Uterus (tissue), 4 donors: ENCODE data around the gene HADH. TPM values are rescaled to one million over a fixed set of nuclear protein-coding genes. Genes with fewer than 3 reads are reported as not detected.

Experiments used
- DNase-seq, 2 donors: peaks; one replicate each; pipeline ENCODE4 v3.0.0-alpha.2; 2019 to 2020
- H3K27ac ChIP-seq, 2 donors: fragments of 200-600 bp; sonication (generic); 1 replicate in 1 of 2; 2 replicates in 1 of 2; pipeline ENCODE4 v1.5.1; 2016 to 2018
- H3K27me3 ChIP-seq, 2 donors: fragments of 200-600 bp; sonication (generic); one replicate each; pipeline ENCODE4 v1.5.1; 2018 to 2019; ENCODE audit warnings: control low read depth in 1 of 2
- H3K36me3 ChIP-seq, 2 donors: fragments of 200-600 bp; sonication (generic); one replicate each; pipeline ENCODE4 v1.5.1; 2019; ENCODE audit warnings: control low read depth in 1 of 2
- H3K4me1 ChIP-seq, 2 donors: fragments of 200-600 bp; sonication (generic); one replicate each; pipeline ENCODE4 v1.5.1; 2018 to 2019; ENCODE audit warnings: control low read depth in 1 of 2
- H3K4me3 ChIP-seq, 2 donors: fragments of 200-600 bp; sonication (generic); 1 replicate in 1 of 2; 2 replicates in 1 of 2; pipeline ENCODE4 v1.5.1; 2018 to 2019; ENCODE audit warnings: mild to moderate bottlenecking in 1 of 2
- H3K9me3 ChIP-seq, 2 donors: fragments of 200-600 bp; sonication (generic); one replicate each; pipeline ENCODE4 v1.5.1; 2019; ENCODE audit warnings: control low read depth in 1 of 2
- POLR2A ChIP-seq, 2 donors: fragments of 450-650 bp; IDR thresholded peaks; one replicate each; pipeline ENCODE4 v1.6.1; 2016; ENCODE audit warnings: antibody characterized with exemption in 2 of 2, mild to moderate bottlenecking in 1 of 2, moderate library complexity in 1 of 2
- intact Hi-C: fragments of 100-400 bp; cut with DNase I; formaldehyde crosslinking; loops from one replicate; pipeline ENCODE4 v1.15.1; 2023; ENCODE audit warnings: low total_unique reads
- total RNA-seq, 4 donors: library from RNA; depleted of rRNA in 3 of 4; stranded (reverse); fragments of >200 nt in 3 of 4; gene quantifications; one replicate each; pipeline versions ENCODE4 v1.1.0 to v1.2.4, GENCODE V29; 2014 to 2023
- TF ChIP-seq, protein P1 (sequence below), 4 experiments: fragments of 200-600 bp in 2 of 4; fragments of 450-650 bp in 2 of 4; sonication (generic) in 2 of 4; IDR thresholded peaks; one replicate each; pipeline ENCODE4 v1.5.1; 2016 to 2019; ENCODE audit warnings: antibody characterized with exemption in 4 of 4, mild to moderate bottlenecking in 2 of 4, moderate library complexity in 1 of 4
- donor health status: DM: yes; HTN: yes; CAD: no.

HADH gene
- total RNA-seq, 4 donors from 2014 or later = 32.0 to 63.5 (median 50.0) TPM

DNA sequence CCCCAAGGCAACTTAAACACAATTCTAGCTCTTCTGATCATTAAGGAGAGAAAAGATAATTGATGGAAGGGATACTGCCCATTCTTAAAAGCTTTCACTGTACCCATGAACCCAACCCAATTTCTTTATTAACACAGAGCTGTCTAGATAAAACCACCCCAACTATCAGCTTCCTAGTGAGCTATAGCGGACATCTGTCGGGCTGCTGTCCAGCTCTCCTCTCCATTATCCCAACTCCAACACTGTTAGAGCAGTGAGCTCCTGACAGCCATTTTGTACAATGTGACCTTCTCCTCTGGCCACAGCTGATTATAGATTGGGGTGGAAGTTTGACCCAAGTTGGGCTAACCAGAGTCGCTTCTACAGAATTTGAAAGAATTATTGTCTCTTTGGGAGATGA is 66.1 kb downstream of the HADH start:
- no peak for DNase-seq
- no peaks in the 10 kb centered on the region for H3K27me3 ChIP-seq
- intact Hi-C loops = no loop called here
- no peaks in the 10 kb centered on the region for H3K4me1 ChIP-seq
- H3K9me3 ChIP-seq = no peaks in the 10 kb centered on the region
- no peak overlapping the region for H3K27ac ChIP-seq
- TF ChIP-seq, protein P1, sequence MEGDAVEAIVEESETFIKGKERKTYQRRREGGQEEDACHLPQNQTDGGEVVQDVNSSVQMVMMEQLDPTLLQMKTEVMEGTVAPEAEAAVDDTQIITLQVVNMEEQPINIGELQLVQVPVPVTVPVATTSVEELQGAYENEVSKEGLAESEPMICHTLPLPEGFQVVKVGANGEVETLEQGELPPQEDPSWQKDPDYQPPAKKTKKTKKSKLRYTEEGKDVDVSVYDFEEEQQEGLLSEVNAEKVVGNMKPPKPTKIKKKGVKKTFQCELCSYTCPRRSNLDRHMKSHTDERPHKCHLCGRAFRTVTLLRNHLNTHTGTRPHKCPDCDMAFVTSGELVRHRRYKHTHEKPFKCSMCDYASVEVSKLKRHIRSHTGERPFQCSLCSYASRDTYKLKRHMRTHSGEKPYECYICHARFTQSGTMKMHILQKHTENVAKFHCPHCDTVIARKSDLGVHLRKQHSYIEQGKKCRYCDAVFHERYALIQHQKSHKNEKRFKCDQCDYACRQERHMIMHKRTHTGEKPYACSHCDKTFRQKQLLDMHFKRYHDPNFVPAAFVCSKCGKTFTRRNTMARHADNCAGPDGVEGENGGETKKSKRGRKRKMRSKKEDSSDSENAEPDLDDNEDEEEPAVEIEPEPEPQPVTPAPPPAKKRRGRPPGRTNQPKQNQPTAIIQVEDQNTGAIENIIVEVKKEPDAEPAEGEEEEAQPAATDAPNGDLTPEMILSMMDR (IDR thresholded peaks at IDR 0.05) = no peak
- no peak for TF ChIP-seq POLR2A (IDR thresholded peaks at IDR 0.05)
- H3K36me3 ChIP-seq = no peaks in the 10 kb centered on the region
- H3K4me3 ChIP-seq = no peak overlapping the region

DNA sequence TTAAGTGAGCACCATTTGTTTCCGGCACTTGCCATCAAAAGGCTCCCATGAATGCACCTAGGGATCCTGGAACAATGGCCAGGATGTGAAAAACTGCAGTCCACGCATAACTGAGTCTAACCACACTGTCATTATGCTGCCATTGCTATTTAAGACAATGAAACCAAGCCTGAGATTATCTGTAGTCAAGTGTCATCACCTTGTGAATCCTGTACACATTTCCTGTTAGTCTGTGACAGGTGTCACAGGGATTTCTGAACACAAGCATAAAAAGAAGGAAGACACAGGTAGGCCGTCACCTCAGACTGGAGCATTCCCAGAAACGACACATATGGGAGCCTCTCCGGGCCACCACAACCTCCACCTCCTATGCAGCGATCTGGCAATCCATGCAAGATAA is 66.7 kb downstream of the HADH start:
- no peak for DNase-seq
- no peaks in the 10 kb centered on the region for H3K27me3 ChIP-seq

DNA sequence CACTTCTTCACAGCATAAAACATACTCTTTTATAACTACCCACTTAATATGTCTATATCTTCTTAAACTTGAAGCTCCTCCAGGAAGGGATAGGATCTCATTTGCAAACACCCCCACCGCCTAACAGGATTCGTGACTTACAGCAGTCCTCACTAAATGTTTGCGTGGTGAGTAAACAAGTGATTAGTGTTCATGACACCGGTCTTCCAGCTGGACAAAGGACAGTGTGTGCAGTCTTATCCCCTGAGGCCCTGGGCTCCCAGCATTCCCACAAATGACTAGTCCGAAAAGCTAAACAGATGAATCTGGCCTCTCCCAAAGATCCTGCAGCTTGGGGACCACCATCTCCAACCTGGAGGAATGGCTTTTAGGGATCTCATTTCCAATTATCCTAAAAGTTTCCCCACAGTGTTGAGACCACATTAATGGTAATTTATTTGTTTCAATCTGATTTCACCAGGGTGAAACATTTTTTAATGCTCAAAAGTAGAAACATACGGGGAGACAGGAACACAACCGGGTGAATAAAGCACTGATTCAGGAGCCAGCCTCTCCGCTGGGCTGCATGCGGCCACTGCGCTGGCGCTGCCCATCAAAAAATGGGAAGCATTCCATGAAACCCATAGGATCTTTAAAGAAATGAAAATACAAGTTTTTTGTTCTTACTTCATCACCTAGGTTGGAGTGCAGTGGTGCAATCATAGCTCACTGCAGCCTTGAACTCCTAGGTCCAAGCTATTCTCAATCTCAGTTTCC is 69.2 kb downstream of the HADH start:
- intact Hi-C loops = no loop called here
- Histone ChIP-seq H3K4me3 (no peak overlapping the region), H3K9me3 (no peaks in the 10 kb centered on the region)

More for the DNA sequence above, 66.7 kb downstream of the HADH start:
- H3K27ac ChIP-seq = no peak overlapping the region
- H3K36me3 ChIP-seq = no peaks in the 10 kb centered on the region
- no peaks in the 10 kb centered on the region for H3K4me1 ChIP-seq
- no peak overlapping the region for H3K4me3 ChIP-seq
- intact Hi-C loops = no loop called here
- no peaks in the 10 kb centered on the region for H3K9me3 ChIP-seq
- TF ChIP-seq, protein P1 (IDR thresholded peaks at IDR 0.05) = no peak
- no peak for TF ChIP-seq POLR2A (IDR thresholded peaks at IDR 0.05)

GRCh38 chr4:108060164-108060563 is 70.5 kb downstream of the HADH start:
- Histone ChIP-seq H3K27ac (no peak overlapping the region), H3K4me1 (no peaks in the 10 kb centered on the region), H3K9me3 (no peaks in the 10 kb centered on the region), H3K4me3 (no peak overlapping the region), H3K27me3 (no peaks in the 10 kb centered on the region), H3K36me3 (no peaks in the 10 kb centered on the region)
- TF ChIP-seq POLR2A (IDR thresholded peaks at IDR 0.05) = no peak
- TF ChIP-seq, protein P1 (IDR thresholded peaks at IDR 0.05) = no peak
- intact Hi-C loops = no loop called here
- DNase-seq = no peak

More for the DNA sequence above, 69.2 kb downstream of the HADH start:
- DNase-seq = no peak
- TF ChIP-seq, protein P1 (IDR thresholded peaks at IDR 0.05) = no peak
- TF ChIP-seq POLR2A (IDR thresholded peaks at IDR 0.05) = no peak
- Histone ChIP-seq H3K27me3 (no peaks in the 10 kb centered on the region), H3K27ac (no peak overlapping the region), H3K36me3 (no peaks in the 10 kb centered on the region), H3K4me1 (no peaks in the 10 kb centered on the region)

- no peaks in the 10 kb centered on the region for H3K27me3 ChIP-seq
- no peaks in the 10 kb centered on the region for H3K4me1 ChIP-seq
- H3K4me3 ChIP-seq = no peak overlapping the region
- no peak overlapping the region for H3K27ac ChIP-seq
- no peak for DNase-seq
- intact Hi-C loops = no loop called here
- no peak for TF ChIP-seq POLR2A (IDR thresholded peaks at IDR 0.05)
- TF ChIP-seq, protein P1 (IDR thresholded peaks at IDR 0.05) = no peak
- no peaks in the 10 kb centered on the region for H3K36me3 ChIP-seq
- H3K9me3 ChIP-seq = no peaks in the 10 kb centered on the region
These were observed 71.1 kb downstream of the HADH start for GRCh38 chr4:108060686-108061321.
